Cardiac fibroblast (primary cell): ENCODE results near the gene TMEM164.
A peak's percentile ranks its signal among the peaks of the same experiment; 100 is the strongest.

Source experiments
- DNase-seq, 2 donors: peaks; one replicate each; pipeline versions ENCODE4 v3.0.0 to v3.0.0-alpha.2; 2010; ENCODE audit warnings: low read depth in 2 of 2
- H3K4me3 ChIP-seq, 2 donors: replicated peaks in 1 of 2; 1 replicate in 1 of 2; 2 replicates in 1 of 2; pipeline ENCODE4 v1.5.1; 2011; ENCODE audit warnings: low read depth in 2 of 2, low read length in 2 of 2, mild to moderate bottlenecking in 2 of 2, moderate library complexity in 1 of 2
- CTCF ChIP-seq: IDR thresholded peaks from one replicate; pipeline ENCODE4 v1.5.1; 2011; ENCODE audit warnings: low read depth, mild to moderate bottlenecking, low read length, inconsistent platforms

Gene TMEM164

GRCh38 chrX:110013968-110014367 lies 11.1 kb downstream of the TMEM164 start:
- no peak for TF ChIP-seq CTCF
- DNase-seq = no peak
- no peak overlapping the region for H3K4me3 ChIP-seq

DNA sequence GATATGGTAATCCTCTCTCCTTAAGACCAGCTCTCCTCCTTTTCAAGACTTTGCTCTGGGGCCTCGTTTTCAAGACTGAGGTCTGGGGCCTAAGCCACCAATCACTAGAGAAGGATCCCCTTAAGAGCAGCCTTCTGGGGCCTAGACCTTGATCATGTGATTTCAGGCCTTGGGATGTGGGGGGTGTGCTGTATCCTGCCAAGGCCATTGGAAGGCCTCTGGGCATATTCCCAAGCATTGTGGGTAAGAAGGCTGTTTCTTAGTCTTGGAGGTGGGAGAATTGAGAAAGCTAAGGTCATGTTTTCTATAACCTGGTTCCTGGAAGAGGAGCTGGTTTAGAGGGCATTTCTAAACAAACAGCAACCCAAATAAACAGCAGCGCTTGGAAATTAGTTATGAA lies 12.1 kb downstream of the TMEM164 start:
- peak in 1 of 2 donors; percentile 48 for DNase-seq
- no peak for TF ChIP-seq CTCF
- no peak overlapping the region for H3K4me3 ChIP-seq

DNA sequence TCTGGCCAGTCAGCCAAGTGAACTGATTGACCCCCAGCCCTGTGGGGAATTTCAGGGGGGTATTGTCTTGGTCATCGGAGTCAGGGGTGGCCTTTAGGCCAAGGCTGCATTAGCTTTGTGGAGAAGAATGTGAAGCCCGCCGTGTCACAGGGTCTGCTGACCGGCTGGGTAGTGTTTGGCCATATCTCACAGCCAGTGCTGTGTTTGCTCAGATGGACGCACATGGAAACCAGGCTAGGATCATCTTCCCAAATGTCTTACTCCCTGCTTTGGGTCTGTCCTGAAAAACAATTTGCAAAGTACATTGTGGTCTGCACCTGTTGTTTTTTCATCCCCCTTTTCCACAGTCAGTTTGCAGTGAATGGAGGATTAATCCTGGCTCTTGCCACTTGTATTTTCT lies 13.0 kb downstream of the TMEM164 start:
- H3K4me3 ChIP-seq = no peak overlapping the region
- no peak for TF ChIP-seq CTCF
- no peak for DNase-seq

DNA sequence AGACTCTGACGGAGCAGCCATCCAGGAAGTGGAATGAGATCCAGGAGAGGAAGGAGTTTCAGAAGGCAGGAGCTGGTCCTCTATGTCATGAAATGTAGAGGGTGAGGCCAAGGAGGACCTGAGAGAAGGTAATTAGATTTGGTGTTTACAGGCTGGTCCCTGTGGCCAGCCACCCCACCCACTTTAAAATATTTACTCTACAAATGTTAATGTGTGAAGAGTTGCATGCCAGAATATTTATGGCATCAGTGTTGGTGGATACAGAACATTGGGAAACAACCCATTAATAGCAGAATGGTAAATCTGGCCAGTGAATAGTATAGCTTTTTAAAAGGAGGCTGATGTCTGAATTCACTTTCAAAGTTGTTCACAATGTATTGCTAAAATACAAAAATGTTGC lies 17.6 kb downstream of the TMEM164 start:
- no peak overlapping the region for H3K4me3 ChIP-seq
- no peak for TF ChIP-seq CTCF
- no peak for DNase-seq

GRCh38 chrX:110021258-110022022 lies 18.5 kb downstream of the TMEM164 start:
- H3K4me3 ChIP-seq = no peak overlapping the region
- peak; percentile 69 to 87 for DNase-seq
- no peak for TF ChIP-seq CTCF

- no peak for DNase-seq
- no peak overlapping the region for H3K4me3 ChIP-seq
- no peak for TF ChIP-seq CTCF
These were observed 19.9 kb downstream of the TMEM164 start for GRCh38 chrX:110022599-110023448.
